HG03457 (cell line): ENCODE measurements around the gene ZNF577.

Experiments used
- ATAC-seq: cut with Tn5 transposase; IDR thresholded peaks from one replicate; pipeline ENCODE4 v1.9.1; 2021; ENCODE audit warnings: moderate number of reproducible peaks; ENCODE audit not compliant: unreplicated experiment

The ZNF577 gene

GRCh38 chr19:51873097-51873496 lies 14.7 kb downstream of the ZNF577 start:
- ATAC-seq, result no peak

DNA sequence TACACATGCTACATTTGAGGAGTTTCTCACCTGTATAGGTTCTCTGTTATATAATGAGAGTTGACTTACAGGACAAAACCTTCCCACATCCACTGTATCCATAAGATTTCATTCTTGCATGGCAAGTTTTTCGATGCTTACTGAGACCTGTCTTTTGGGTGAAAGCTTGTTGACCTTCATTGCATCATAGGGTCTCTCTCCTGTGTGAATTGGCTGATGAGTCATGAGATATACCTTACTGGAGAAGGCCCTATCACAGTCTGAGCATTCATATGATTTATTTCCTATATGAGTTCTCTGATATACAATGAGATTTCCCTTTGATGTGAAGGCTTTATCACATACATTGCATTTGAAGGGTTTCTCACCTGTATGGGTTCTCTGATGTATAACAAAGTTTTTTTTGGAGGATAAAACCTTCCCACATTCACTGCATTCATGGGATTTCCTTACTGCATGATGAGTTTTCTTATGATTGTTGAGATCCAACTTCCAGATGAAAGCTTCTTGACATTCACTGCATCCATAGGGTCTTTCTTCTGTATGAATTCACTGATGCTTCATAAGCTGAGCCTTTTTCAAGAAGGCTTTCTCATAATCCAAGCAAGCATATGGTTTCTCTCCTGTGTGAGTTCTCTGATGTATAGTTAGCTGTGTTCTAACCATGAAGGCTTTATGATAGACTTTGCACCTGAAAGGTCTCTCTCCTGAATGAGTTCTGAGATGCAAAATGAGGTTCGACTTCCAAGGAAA lies 25.7 kb downstream of the ZNF577 start:
- no peak for ATAC-seq

DNA sequence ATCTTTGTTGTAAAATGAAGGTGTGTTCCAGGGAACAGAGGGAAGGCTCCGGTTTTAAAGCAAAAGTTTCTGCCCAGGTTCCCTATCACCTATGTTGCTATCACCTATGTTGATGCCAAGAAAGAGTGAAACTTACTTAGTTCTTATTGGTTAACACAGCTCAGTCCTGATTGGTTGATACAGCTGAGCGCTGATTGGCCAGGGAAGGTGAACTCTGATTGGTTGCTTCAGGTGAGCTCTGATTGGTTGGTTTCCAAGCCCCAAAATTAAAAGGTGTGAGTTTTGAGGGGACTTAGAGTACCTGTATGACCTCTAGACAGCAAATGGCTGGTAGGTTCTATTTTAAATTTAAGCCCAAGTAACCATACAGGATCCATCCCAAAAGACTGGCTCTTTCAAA lies 50.6 kb downstream of the ZNF577 start:
- no peak for ATAC-seq

- ATAC-seq, result no peak
These were observed 57.5 kb downstream of the ZNF577 start for GRCh38 chr19:51830274-51830673.

GRCh38 chr19:51824281-51825005 lies 63.3 kb downstream of the ZNF577 start:
- no peak for ATAC-seq

GRCh38 chr19:51822946-51823345 lies 64.8 kb downstream of the ZNF577 start:
- no peak for ATAC-seq

- no peak for ATAC-seq
These were observed 65.4 kb downstream of the ZNF577 start for GRCh38 chr19:51822325-51822724.

- ATAC-seq, result no peak
These were observed 65.8 kb downstream of the ZNF577 start for GRCh38 chr19:51821921-51822320.

GRCh38 chr19:51821456-51821855 lies 66.3 kb downstream of the ZNF577 start:
- ATAC-seq, result no peak
